ENCODE measurements around the gene GPATCH4. TPM values are rescaled to one million over a fixed set of nuclear protein-coding genes. Genes with fewer than 3 reads are reported as not detected.

GPATCH4 gene
- total RNA-seq, 1 experiment from 2014 or later = 39.4 TPM

GRCh38 chr1:156619582-156619955 is 18.3 kb upstream of the GPATCH4 start:
- H3K4me1 ChIP-seq (ENCODE audit: control insufficient read depth in 1 of 2, insufficient read depth in 2 of 2, low read length in 2 of 2) = peaks cover 8 to 11% of the 10 kb centered on the region in 2 experiments
- H3K9me2 ChIP-seq (ENCODE audit: insufficient read depth) = no peaks in the 10 kb centered on the region
- H3K9ac ChIP-seq (ENCODE audit: low read length) = no peak overlapping the region
- RAD21 ChIA-PET (ENCODE audit: low non-redundant PET in 1 of 2, low total read pairs in 2 of 2, uncharacterized antibody in 2 of 2, unreplicated experiment in 2 of 2) = no interaction called here
- BruUV-seq (replicated peaks) = no TSS peak
- CTCF ChIA-PET = interaction anchor here (0.6 to 2.0 kb wide), 6 partner anchors 8 to 271 kb away, joined by 3 to 13 read pairs (median 4); partner anchors contain the start of genes NAXE and NES
- H3K9me3 ChIP-seq (ENCODE audit: control insufficient read depth in 1 of 2, insufficient read depth in 1 of 2, low read depth in 1 of 2, low read length in 2 of 2) = no peaks in the 10 kb centered on the region
- H2AFZ ChIP-seq (ENCODE audit: low read depth, low read length, poor library complexity, severe bottlenecking) = no peak overlapping the region
- intact Hi-C loops (cut with micrococcal nuclease) = no loop called here
- TF ChIP-seq POLR2AphosphoS5 (IDR thresholded peaks at IDR 0.05; ENCODE audit: low read depth, low read length) (no peak), ELF1 (IDR thresholded peaks at IDR 0.05; ENCODE audit: borderline replicate concordance, low read depth) (no peak), EZH2phosphoT487 (IDR thresholded peaks at IDR 0.05; ENCODE audit: borderline replicate concordance) (no peak), SIN3A (IDR thresholded peaks at IDR 0.05; ENCODE audit: low read depth) (no peak), YY1 (IDR thresholded peaks at IDR 0.05; ENCODE audit: extremely low read depth, insufficient replicate concordance, low read depth, low read length) (no peak), EGR1 (IDR thresholded peaks at IDR 0.05; ENCODE audit: low read depth) (no peak), RAD21 (IDR thresholded peaks at IDR 0.05; ENCODE audit: low read depth) (no peak), ZFX (IDR thresholded peaks at IDR 0.05) (no peak), ATF3 (IDR thresholded peaks at IDR 0.05) (no peak)
- no peaks in the 10 kb centered on the region for H3K79me2 ChIP-seq (ENCODE audit: insufficient read depth, low read length)
- no peak overlapping the region for H3K27ac ChIP-seq (ENCODE audit: low read depth, low read length)
- no peaks in the 10 kb centered on the region for H3K36me3 ChIP-seq (ENCODE audit: control insufficient read depth in 1 of 2, insufficient read depth in 2 of 2, low read length in 2 of 2)
- H3K27me3 ChIP-seq (ENCODE audit: insufficient read depth, low read length) = no peaks in the 10 kb centered on the region
- POLR2A ChIA-PET = interaction anchor here (0.8 kb wide), 1 partner anchor 17 kb away, joined by 3 read pairs; no protein-coding TSS in a partner anchor
- no peak overlapping the region for H3K4me3 ChIP-seq (replicated peaks in 1 of 2; ENCODE audit: low read depth in 1 of 2, low read length in 2 of 2)
- ATAC-seq = no peak
- H3K4me2 ChIP-seq (ENCODE audit: low read length) = no peak overlapping the region
- no peaks in the 10 kb centered on the region for H4K20me1 ChIP-seq (ENCODE audit: insufficient read depth)
- no peak for DNase-seq (ENCODE audit: low read depth, low spot score)

- H3K9me2 ChIP-seq (ENCODE audit: insufficient read depth) = no peaks in the 10 kb centered on the region
- no peaks in the 10 kb centered on the region for H3K79me2 ChIP-seq (ENCODE audit: insufficient read depth, low read length)
- no peak within 1 kb of the TSS for H3K4me2 ChIP-seq (ENCODE audit: low read length)
- H3K4me1 ChIP-seq (ENCODE audit: control insufficient read depth in 1 of 2, insufficient read depth in 2 of 2, low read length in 2 of 2) = peaks cover 8 to 11% of the 10 kb centered on the region in 2 experiments
- DNase-seq (ENCODE audit: low read depth, low spot score) (no peak), ATAC-seq (peak; percentile 84)
- H3K9ac ChIP-seq (ENCODE audit: low read length) = no peak within 1 kb of the TSS
- H2AFZ ChIP-seq (ENCODE audit: low read depth, low read length, poor library complexity, severe bottlenecking) = no peak within 1 kb of the TSS
- ChIA-PET POLR2A (interaction anchor here (0.8 kb wide), 1 partner anchor 17 kb away, joined by 3 read pairs; no protein-coding TSS in a partner anchor), CTCF (interaction anchor here (0.6 to 2.0 kb wide), 6 partner anchors 8 to 271 kb away, joined by 3 to 13 read pairs (median 4); partner anchors contain the start of genes NAXE and NES), RAD21 (ENCODE audit: low non-redundant PET in 1 of 2, low total read pairs in 2 of 2, uncharacterized antibody in 2 of 2, unreplicated experiment in 2 of 2) (no interaction called here)
- H3K36me3 ChIP-seq (ENCODE audit: control insufficient read depth in 1 of 2, insufficient read depth in 2 of 2, low read length in 2 of 2) = no peaks in the 10 kb centered on the region
- TF ChIP-seq RAD21 (IDR thresholded peaks at IDR 0.05; ENCODE audit: low read depth) (peak; percentile 35), ELF1 (IDR thresholded peaks at IDR 0.05; ENCODE audit: borderline replicate concordance, low read depth) (no peak), CTCF (IDR thresholded peaks at IDR 0.05 in 2 of 3, conservative IDR thresholded peaks at IDR 0.05 in 1 of 3; ENCODE audit: borderline replicate concordance in 1 of 3, insufficient read depth in 1 of 3, low read depth in 2 of 3, low read length in 2 of 3) (peak; percentile 22 to 80 (median 61); a peak in 5 of 6 replicates)
- no TSS peak for BruUV-seq (replicated peaks)
- no peaks in the 10 kb centered on the region for H3K9me3 ChIP-seq (ENCODE audit: control insufficient read depth in 1 of 2, insufficient read depth in 1 of 2, low read depth in 1 of 2, low read length in 2 of 2)
- no peaks in the 10 kb centered on the region for H4K20me1 ChIP-seq (ENCODE audit: insufficient read depth)
- H3K27me3 ChIP-seq (ENCODE audit: insufficient read depth, low read length) = no peaks in the 10 kb centered on the region
- H3K4me3 ChIP-seq (replicated peaks in 1 of 2; ENCODE audit: low read depth in 1 of 2, low read length in 2 of 2) = no peak within 1 kb of the TSS
- intact Hi-C loops (cut with micrococcal nuclease) = no loop called here
- no peak within 1 kb of the TSS for H3K27ac ChIP-seq (ENCODE audit: low read depth, low read length)
These were observed 17.7 kb upstream of the GPATCH4 start, which contains the start of gene HAPLN2 for GRCh38 chr1:156618853-156619581. Gene HAPLN2 (plus strand): TSS chr1:156619415. CDS start chr1:156623491, 4,076 bp downstream.

All from HCT116 (cell line).